Measurements from ENCODE around the gene CD83.

- TF ChIP-seq, protein P1, sequence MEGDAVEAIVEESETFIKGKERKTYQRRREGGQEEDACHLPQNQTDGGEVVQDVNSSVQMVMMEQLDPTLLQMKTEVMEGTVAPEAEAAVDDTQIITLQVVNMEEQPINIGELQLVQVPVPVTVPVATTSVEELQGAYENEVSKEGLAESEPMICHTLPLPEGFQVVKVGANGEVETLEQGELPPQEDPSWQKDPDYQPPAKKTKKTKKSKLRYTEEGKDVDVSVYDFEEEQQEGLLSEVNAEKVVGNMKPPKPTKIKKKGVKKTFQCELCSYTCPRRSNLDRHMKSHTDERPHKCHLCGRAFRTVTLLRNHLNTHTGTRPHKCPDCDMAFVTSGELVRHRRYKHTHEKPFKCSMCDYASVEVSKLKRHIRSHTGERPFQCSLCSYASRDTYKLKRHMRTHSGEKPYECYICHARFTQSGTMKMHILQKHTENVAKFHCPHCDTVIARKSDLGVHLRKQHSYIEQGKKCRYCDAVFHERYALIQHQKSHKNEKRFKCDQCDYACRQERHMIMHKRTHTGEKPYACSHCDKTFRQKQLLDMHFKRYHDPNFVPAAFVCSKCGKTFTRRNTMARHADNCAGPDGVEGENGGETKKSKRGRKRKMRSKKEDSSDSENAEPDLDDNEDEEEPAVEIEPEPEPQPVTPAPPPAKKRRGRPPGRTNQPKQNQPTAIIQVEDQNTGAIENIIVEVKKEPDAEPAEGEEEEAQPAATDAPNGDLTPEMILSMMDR (IDR thresholded peaks at IDR 0.05), result no peak
- TF ChIP-seq POLR2A (IDR thresholded peaks at IDR 0.05), result no peak
These were observed 26.1 kb upstream of the CD83 start for GRCh38 chr6:14091339-14091978.
